Activated CD4-positive, CD25-positive, alpha-beta regulatory T cell treated with anti-CD3 and anti-CD28 coated beads, Interleukin-2, amount 50 U/mL, for 24 hours (primary cell): ENCODE measurements around the gene LRRC18.

Experiments used
- ATAC-seq, 2 donors: fragments of 150-1000 bp; cut with Tn5 transposase; one replicate each; pipeline ENCODE4 v1.10.0; 2021; ENCODE audit warnings: mild to moderate bottlenecking in 1 of 2, moderate library complexity in 1 of 2

LRRC18 gene

DNA sequence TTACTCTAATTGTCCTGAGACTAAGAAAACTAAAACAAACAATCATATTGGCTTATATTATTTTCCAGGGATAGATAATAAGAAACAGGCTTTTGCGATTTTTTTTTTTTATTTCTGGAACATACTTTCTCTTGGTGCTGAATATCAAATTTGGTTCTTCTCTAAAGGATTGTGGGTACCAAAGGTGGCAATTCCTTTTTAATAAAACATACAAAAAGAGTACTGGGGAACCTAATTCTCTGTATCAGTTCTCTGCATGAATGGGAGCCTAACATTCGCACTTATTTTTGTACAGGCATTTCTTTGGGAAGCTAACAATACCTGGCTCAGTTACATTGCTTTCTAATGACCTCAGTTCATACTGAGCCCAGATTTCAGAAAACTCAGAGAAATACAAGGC lies 32.8 kb downstream of the LRRC18 start:
- ATAC-seq = no peak

- ATAC-seq = no peak
Observed at GRCh38 chr10:48905311-48905710, 34.3 kb downstream of the LRRC18 start.

- ATAC-seq = no peak
Observed at GRCh38 chr10:48904861-48905260, 34.8 kb downstream of the LRRC18 start.

DNA sequence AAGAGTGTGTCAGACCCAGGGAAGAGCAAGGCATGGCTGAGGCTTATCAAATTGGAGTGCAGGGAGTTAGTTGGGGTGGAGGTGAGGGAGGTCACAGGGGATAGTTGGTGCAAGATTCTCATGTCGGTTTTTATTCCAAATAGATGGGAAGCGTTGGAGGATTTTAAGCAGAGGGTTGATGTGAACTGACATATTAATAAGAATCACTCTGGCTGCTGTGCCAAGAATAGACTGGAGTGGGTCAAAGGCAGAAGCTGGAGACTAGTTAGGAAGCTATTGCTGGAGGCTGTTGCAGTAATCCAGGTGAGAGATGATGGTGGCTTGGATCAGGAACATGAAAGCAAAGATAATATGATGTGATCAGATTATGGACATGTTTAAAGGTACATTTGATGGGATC lies 36.5 kb downstream of the LRRC18 start:
- no peak for ATAC-seq

GRCh38 chr10:48902096-48902495 lies 37.5 kb downstream of the LRRC18 start:
- ATAC-seq = no peak

DNA sequence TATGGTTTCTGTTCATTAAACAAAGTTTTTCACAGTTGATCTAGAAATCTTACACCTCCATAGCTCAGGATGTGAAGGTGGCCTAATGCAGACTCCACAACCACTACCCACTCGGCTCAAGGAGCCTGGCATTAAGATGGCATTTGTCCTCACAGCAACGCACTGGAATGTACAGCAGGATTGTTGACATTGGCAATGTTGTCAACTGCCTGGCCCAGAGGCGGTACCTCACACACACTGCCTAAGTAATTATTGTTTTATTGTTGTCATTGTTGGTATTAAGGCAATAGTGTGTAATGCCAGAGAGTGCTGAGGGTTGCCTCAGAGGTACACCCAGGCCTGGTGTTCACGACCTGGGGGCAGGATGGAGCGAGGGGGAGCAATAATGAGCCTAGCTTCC lies 38.3 kb downstream of the LRRC18 start:
- no peak for ATAC-seq

DNA sequence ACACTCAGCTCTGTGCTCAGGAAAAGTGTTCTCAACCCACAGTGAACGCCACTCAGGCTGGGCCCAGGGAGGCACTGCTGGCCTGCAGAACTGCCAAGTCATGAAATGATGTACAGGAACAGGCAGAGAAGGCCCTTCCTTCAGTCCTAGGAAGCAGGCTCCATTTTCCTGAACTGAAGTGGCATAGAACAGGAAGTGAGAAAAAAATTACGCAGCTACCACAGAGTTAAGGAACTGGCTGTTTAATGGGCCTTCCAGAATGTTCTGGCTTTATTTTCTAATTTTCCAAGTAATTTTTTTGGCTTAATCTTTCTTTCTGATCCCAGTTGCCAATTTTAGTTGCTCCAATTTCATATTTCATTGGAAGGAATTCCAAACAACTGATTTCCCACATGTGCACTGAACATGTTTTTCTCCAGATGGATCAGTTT lies 39.3 kb downstream of the LRRC18 start:
- no peak for ATAC-seq

DNA sequence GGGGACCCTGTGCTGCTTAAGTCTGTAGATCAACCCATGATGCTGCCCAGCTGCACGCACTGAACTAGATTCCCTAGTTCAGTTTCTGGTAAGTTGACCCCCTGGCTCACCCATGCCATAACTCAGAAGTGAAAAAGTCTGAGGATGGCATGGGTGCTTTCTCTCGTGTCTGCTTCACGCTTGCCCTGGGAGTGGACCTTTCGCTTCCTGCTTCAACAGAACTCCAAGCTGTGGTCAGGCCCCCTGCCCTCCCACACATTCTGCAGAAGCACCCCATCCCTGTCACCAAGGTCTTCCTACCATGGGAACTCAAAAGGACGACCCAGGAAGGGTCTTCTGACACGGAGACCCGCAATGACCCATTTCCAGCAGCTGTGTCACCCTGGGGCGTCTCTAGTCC lies 39.9 kb downstream of the LRRC18 start:
- no peak for ATAC-seq

GRCh38 chr10:48898426-48898825 lies 41.2 kb downstream of the LRRC18 start:
- ATAC-seq = no peak

DNA sequence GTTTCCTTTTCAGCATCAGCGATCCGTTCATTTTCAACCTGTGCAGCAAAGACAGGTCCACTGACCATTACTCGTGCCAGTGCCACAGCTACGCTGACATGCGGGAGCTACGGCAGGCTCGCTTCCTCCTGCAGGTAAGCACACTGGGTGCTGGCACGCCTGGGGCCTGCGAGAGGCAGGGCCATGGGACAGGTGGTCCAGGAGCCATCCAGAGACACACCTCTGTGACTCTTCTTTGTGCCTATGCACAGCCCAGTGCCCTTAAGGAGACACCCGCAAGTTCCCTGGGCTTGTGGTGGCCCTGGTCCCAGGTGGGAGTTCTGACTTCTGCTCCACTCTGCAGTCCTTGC lies 42.2 kb downstream of the LRRC18 start:
- ATAC-seq = no peak

- ATAC-seq = no peak
Observed at GRCh38 chr10:48896756-48897440, 42.7 kb downstream of the LRRC18 start.

DNA sequence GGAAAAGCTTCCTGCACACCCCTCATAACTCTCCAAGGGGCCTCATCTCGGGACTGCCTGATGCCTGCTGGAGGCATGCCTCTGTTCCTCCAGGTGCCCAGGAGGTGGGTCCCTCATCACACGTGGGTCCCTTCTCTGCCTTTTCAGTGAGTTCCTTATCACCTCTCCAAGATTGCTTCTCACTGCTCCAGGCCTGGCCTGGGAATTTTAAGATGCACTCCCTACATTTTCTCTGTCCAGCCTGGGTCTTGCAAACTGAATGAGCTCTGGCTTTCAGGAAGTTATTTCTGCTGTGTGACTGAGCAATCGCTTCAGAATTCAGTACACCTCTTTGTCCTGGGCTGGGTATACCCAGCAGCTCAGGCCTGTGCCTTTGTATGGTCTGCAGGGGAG lies 43.8 kb downstream of the LRRC18 start:
- ATAC-seq = no peak

GRCh38 chr10:48894911-48895802 lies 44.5 kb downstream of the LRRC18 start:
- no peak for ATAC-seq

DNA sequence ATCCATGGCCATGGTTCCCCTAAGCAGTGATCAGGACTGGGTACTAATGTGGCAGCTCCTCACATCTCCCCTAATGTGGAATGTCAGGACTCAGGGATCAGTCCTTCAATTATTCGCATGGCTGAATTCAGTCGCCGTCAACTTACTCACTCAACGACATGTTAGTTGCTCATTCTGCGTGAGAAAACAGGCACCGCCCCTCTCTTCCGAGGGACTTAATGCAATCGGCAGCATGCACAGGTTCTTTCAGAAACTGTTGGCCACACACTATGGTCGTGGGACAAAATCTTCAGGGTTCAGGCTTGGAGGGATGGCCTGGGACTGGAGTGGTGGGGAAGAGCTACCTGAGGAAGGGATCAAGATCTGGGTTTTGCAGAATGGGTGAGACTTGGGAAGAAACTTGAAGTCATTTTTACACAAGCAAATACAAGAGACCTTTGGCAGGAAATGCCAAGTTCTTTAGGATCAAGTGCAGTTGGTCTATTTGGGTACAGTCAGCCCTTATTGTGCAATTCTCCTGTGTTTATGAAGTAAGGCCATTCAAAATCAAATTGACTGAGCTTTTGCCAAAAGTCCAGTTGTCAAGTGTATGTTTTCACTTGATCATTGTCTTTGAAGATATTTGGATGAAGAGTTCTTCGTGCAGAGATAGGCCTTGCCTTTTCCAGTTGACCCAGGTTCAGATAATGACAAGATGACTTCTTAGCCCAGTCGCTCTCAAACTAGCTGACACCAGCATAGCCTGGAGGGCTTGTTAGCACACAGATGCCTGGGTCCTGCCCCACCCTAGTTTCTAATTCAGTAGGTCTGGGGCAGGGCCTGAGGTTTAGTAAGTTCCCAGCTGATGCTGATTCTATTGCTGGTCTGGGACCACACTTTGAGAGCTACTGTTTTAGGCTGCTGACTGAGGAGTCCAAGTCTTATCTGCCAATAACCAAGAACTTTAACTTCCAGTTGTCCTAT lies 48.5 kb downstream of the LRRC18 start:
- no peak for ATAC-seq

DNA sequence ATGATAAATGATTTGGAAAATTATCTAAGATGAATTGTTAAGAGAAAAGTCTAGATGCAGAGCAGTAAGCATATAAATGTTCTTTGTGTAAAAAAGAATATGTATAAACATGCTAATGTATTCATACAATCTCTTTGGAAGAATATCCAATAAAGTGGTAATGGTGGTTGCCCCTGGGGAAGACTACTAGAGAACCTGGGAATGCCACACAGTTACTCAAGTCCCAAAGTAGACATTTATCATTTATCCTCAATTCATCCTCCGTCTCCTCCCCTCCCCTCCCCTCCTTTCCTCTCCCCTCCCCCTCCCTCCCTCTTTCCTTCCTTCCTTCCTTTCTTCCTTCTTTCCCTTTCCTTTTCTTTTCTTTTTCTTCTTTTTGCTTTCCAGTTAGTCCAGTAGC lies 51.7 kb downstream of the LRRC18 start:
- ATAC-seq = no peak

- no peak for ATAC-seq
Observed at GRCh38 chr10:48885376-48885775, 54.3 kb downstream of the LRRC18 start.

- ATAC-seq = no peak
Observed at GRCh38 chr10:48884179-48885045, 55.2 kb downstream of the LRRC18 start.

DNA sequence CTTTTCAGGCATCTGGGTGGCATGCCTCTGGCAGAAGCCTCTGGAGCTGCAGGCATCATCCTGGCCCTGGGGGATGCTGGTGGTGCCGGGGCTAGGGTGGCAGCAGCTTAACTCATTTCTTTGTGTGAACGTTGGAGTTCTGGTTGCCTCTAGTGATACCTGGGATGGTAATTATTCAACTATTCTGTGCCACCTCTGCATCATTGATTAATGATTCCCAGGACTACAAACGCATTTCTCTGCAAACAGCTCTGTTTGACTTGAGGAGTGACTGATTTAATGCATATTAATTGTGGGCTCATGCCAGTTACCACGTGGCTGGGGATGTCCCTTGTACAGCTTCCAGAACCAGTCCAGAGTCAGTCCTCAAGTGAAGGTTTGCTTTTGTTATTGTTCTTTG lies 55.9 kb downstream of the LRRC18 start:
- ATAC-seq = no peak

DNA sequence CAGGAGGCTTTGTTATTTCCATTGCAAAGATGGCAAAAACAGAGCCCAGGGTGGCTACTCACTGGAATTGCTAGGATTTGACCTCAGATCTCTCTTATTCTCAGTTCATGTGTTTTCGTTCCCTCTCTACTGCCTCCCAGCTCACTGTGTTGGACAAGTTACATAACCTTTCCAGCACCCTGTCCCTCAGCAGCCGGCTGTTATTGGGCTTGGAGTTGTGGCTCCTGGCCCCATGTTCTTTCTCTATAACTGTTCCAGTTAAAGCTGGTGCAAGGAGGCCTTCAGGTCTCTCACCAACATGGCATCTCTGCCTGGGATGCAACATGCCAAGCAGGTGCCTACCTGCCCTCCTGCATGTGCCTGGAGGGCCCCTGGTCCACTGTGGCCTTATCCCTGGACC lies 56.8 kb downstream of the LRRC18 start:
- no peak for ATAC-seq

GRCh38 chr10:48881937-48882336 lies 57.7 kb downstream of the LRRC18 start:
- ATAC-seq = no peak

GRCh38 chr10:48880016-48880705 lies 59.5 kb downstream of the LRRC18 start:
- ATAC-seq = no peak

DNA sequence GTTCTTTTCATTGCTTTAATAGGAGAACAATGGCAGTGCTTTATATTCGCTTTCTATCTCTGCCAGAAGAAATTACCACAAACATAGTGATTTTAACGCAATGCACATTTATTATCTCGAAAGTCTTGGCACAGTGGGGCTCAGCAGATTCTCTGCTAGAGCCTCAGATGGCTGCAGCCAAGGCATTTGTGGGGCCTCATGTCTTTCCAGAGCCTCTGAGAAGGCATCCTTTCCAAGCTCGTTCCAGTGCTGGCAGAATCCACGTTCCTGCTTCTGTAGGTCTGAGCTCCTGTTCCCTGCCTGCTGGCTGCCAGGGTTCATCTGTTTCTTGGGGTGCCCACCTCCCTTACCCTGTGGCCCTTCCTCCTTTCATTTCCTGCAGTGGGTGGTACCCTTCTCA lies 60.2 kb downstream of the LRRC18 start:
- ATAC-seq = no peak
